Pancreas (tissue), 10 donors: Measurements from ENCODE around the gene FAM199X. TPM values are rescaled to one million over a fixed set of nuclear protein-coding genes. Genes with fewer than 3 reads are reported as not detected.
"Not testable (repeated sequence)": the region's sequence is repeated elsewhere in the genome, so short reads cannot be mapped to it uniquely, and the experiment has no call there.

Experiments used
- ATAC-seq, 4 donors: fragments of 200-7000 bp; cut with Tn5 transposase; one replicate each; pipeline versions ENCODE4 v1.8.0 to v1.9.1; 2020; ENCODE audit warnings: mild to moderate bottlenecking in 4 of 4, moderate library complexity in 4 of 4
- DNase-seq, 6 donors: peaks; one replicate each; pipeline ENCODE4 v3.0.0-alpha.2; 2020
- FAIRE-seq: peaks from 2 replicates; lab custom pipeline; 2012; peaks lifted over from hg19 to GRCh38; lab: Jason Lieb, UNC
- H3K27ac ChIP-seq, 4 donors: fragments of 200-600 bp; sonication (generic); 1 replicate in 3 of 4; 2 replicates in 1 of 4; pipeline versions ENCODE4 v1.5.0 to v1.8.0; 2020
- H3K27me3 ChIP-seq, 4 donors: fragments of 200-600 bp; one replicate each; pipeline ENCODE4 v1.8.0; 2021
- H3K36me3 ChIP-seq, 3 donors: fragments of 200-600 bp; sonication (generic) in 1 of 3; one replicate each; pipeline versions ENCODE4 v1.5.0 to v1.8.0; 2020 to 2021
- H3K4me1 ChIP-seq, 3 donors: fragments of 200-600 bp; one replicate each; pipeline ENCODE4 v1.8.0; 2021
- H3K4me3 ChIP-seq, 4 donors: fragments of 200-600 bp; sonication (generic) in 2 of 4; one replicate each; pipeline versions ENCODE4 v1.5.0 to v1.8.0; 2020 to 2021
- H3K9me3 ChIP-seq, 4 donors: fragments of 200-600 bp; one replicate each; pipeline ENCODE4 v1.8.0; 2021
- CTCF ChIP-seq, 4 donors: fragments of 200-600 bp; sonication (generic) in 3 of 4; IDR thresholded peaks; one replicate each; pipeline versions ENCODE4 v1.5.0 to v1.8.0; 2021; ENCODE audit warnings: antibody characterized with exemption in 4 of 4
- WGBS, 2 donors: extraction: QIAGEN DNeasy Blood & Tissue Kit; methylation state at CpG; one replicate each; pipeline ENCODE4 v1.1.7; 2013; 5-methylcytosine and 5-hydroxymethylcytosine counted together
- intact Hi-C, 3 donors: fragments of 100-400 bp; cut with DNase I; formaldehyde crosslinking; loops; one replicate each; pipeline versions ENCODE4 v1.11.1 to v1.14.2; 2022
- polyA plus RNA-seq, 2 donors: library from polyadenylated mRNA; stranded (reverse); fragments of 200-250 nt; gene quantifications; one replicate each; pipeline ENCODE4 v1.2.3, GENCODE V29; 2013
- total RNA-seq, 6 donors: library from RNA; stranded (reverse); fragmentation: NEBNext Ultra II Directional in 4 of 6; extraction: Animal tissue kit (Norgen Biotek cat#: 25700) in 4 of 6; gene quantifications; one replicate each; pipeline versions ENCODE4 v1.2.1 to v1.2.4, GENCODE V29; 2021 to 2023
- donor health status: healthy with polysubstance abuse.
- donor health status: DM: no; HTN: no; CAD: no; lungs with moderate emphysema.
- donor health status: DM: no; HTN: no; CAD: no.
- donor health status: control.
- donor health status: control.
- donor health status: Bipolar disorder and iron deficiency.
- donor health status: DM: yes; HTN: yes; CAD: no.
- donor health status: DM: no; HTN: no; CAD: no.
- donor health status: DM: no; HTN: no; CAD: no.
- donor health status: DM: yes; HTN: yes; CAD: no.

FAM199X gene
- total and polyA plus RNA-seq, 8 donors: 6.8 to 14.4 (median 10.3) TPM

DNA sequence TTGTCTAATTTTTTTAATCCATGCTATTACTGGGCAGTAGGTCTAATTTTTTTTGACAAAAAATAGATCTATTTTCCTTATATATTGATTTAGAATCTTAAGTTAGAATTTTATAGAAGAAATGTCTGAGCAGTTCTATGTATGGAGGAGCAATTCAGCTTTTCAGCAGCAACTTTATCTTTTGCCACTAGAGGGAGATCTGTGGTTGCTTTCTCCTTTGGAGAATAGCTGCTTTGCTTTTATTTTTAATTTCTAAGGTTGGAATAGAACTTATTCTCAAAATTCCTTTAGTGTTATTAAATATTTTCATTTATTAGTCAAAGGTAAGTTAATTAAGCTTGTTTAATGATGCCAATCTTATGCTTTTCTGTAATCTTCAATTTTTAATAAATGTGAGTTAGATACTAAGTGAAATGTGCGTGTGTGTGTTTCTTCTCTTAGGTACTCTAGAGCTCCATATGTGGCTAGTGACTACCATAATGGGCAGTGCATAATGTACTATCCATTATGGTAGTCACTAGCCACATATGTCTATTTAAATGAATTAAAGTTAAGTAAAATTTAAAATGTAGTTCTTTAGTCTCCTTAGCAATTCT lies 29.3 kb downstream of the FAM199X start:
- Histone ChIP-seq H3K27me3 (no peaks in the 10 kb centered on the region), H3K4me1 (no peaks in the 10 kb centered on the region), H3K9me3 (no peaks in the 10 kb centered on the region), H3K27ac (no peak overlapping the region), H3K4me3 (no peak overlapping the region), H3K36me3 (no peaks in the 10 kb centered on the region)
- intact Hi-C loops: no loop called here
- FAIRE-seq (peak; percentile 97), DNase-seq (peak in 1 of 6 donors; percentile 15), ATAC-seq (peak in 3 of 4 donors; percentile 59 to 72 (median 72))
- WGBS, 2 donors: 88 to 96% methylated on average over 1 of the region's 1 CpG
- TF ChIP-seq CTCF (IDR thresholded peaks at IDR 0.05): peak; percentile 38 to 80 (median 72)

DNA sequence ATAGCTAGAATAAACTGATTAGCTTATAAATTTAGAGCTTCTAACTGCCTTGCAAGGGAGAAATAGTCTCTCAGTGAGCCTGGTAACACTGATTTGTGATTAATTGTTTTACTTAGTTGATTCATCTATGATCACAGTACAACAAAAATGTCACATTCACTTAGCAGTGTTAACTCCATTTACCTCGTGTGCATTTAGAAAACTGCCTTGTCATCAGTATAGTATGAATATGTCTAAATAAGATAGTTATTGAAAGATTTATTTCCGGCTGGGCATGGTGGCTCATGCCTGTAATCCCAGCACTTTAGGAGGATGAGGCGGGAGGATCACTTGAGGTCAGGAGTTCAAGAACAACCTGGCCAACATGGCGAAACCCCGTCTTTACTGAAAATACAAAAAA lies 39.3 kb downstream of the FAM199X start:
- no peaks in the 10 kb centered on the region for H3K27me3 ChIP-seq
- no peaks in the 10 kb centered on the region for H3K4me1 ChIP-seq
- 76 to 92% methylated on average over 5 of the region's 5 CpGs for WGBS, 2 donors
- no peak for DNase-seq
- no peaks in the 10 kb centered on the region for H3K36me3 ChIP-seq
- intact Hi-C loops: no loop called here
- no peak for TF ChIP-seq CTCF (IDR thresholded peaks at IDR 0.05)
- no peak overlapping the region for H3K27ac ChIP-seq
- ATAC-seq: no peak
- no peaks in the 10 kb centered on the region for H3K9me3 ChIP-seq
- no peak overlapping the region for H3K4me3 ChIP-seq
- FAIRE-seq: no peak

- 55 to 72% methylated on average over 5 of the region's 5 CpGs for WGBS, 2 donors
- ATAC-seq: no peak
- no peak for FAIRE-seq
These were observed 44.9 kb downstream of the FAM199X start for GRCh38 chrX:104211187-104211586.

DNA sequence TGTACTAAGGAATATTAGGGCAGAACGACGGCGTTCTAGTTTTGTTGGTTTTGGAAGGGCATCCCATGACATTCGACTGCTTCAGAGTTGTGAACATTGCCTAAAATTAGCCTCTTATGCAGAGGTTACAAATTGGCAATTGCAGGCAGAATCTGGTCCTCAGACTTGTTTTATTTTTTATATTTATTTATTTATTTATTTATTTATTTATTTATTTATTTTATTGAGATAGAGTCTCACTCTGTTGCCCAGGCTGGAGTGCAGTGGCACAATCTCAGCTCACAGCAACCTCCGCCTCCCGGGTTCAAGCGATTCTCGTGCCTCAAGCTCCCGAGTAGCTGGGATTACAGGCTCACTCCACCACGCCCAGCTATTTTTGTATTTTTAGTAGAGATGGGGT lies 63.8 kb downstream of the FAM199X start:
- FAIRE-seq: not testable (repeated sequence)

More at GRCh38 chrX:104211187-104211586, 44.9 kb downstream of the FAM199X start:
- no peak overlapping the region for H3K27ac ChIP-seq
- no peaks in the 10 kb centered on the region for H3K4me1 ChIP-seq
- H3K27me3 ChIP-seq: no peaks in the 10 kb centered on the region
- no peaks in the 10 kb centered on the region for H3K36me3 ChIP-seq
- TF ChIP-seq CTCF (IDR thresholded peaks at IDR 0.05): no peak
- no peak for DNase-seq
- intact Hi-C loops: no loop called here
- H3K4me3 ChIP-seq: no peak overlapping the region
- H3K9me3 ChIP-seq: no peaks in the 10 kb centered on the region

More for the DNA sequence above, 63.8 kb downstream of the FAM199X start:
- H3K9me3 ChIP-seq, H3K4me1 ChIP-seq, H3K36me3 ChIP-seq, ATAC-seq, H3K4me3 ChIP-seq, DNase-seq, intact Hi-C loops, H3K27ac ChIP-seq: not testable (repeated sequence)
- 85% methylated on average over 10 of the region's 10 CpGs for WGBS, 2 donors
- H3K27me3 ChIP-seq: peaks cover 0 to 11% (median 0%) of the 10 kb centered on the region in 4 donors

Other genes starting within 250 kb of the FAM199X start
- gene TMSB15B, start 203.8 kb upstream of the FAM199X start, total RNA-seq: 1 to 10 TPM in 1 of 6 donors, under 1 TPM in 5; 0.28 to 1.3 (median 0.53) TPM
- gene TMSB15B, start 203.8 kb upstream of the FAM199X start, polyA plus RNA-seq: 1 to 10 TPM; 1.5 to 3.5 TPM
- gene H2BW1, start 152.7 kb upstream of the FAM199X start, total RNA-seq: not detected
- gene H2BW1, start 152.7 kb upstream of the FAM199X start, polyA plus RNA-seq: not detected
- not detected for gene H2BW2, start 126.5 kb upstream of the FAM199X start, total RNA-seq
- gene H2BW2, start 126.5 kb upstream of the FAM199X start, polyA plus RNA-seq: not detected
- under 1 TPM in 5 of 6 donors, not detected in 1; 0.09 to 0.78 (median 0.28) TPM for gene TMSB15C, start 90.2 kb upstream of the FAM199X start, total RNA-seq
- gene TMSB15C, start 90.2 kb upstream of the FAM199X start, polyA plus RNA-seq: 1 to 10 TPM in 1 of 2 donors, under 1 TPM in 1; 0.30 to 1.6 TPM
- gene ZCCHC18, start 53.9 kb upstream of the FAM199X start, total RNA-seq: 1 to 10 TPM in 2 of 6 donors, under 1 TPM in 4; 0.05 to 1.5 (median 0.27) TPM
- gene ZCCHC18, start 53.9 kb upstream of the FAM199X start, polyA plus RNA-seq: 1 to 10 TPM; 1.2 to 6.2 TPM
- 1 to 10 TPM; 3.0 to 5.7 (median 4.0) TPM for gene SLC25A53, start 9.4 kb upstream of the FAM199X start, total RNA-seq
- 1 to 10 TPM; 3.7 to 5.8 TPM for gene SLC25A53, start 9.4 kb upstream of the FAM199X start, polyA plus RNA-seq
- gene ESX1, start 88.5 kb downstream of the FAM199X start, total RNA-seq: not detected
- gene ESX1, start 88.5 kb downstream of the FAM199X start, polyA plus RNA-seq: not detected